WERI-Rb-1 (cell line): Measurements from ENCODE around the gene ARHGAP25.

Experiments used
- DNase-seq: peaks from one replicate; pipeline ENCODE4 v3.0.0-alpha.2; 2020
- H3K27ac ChIP-seq: fragments of 250-450 bp; sonication (Bioruptor Pico); 2 replicates; pipeline ENCODE4 v1.5.1; 2020; ENCODE audit warnings: mild to moderate bottlenecking, moderate library complexity
- H3K27me3 ChIP-seq: fragments of 250-450 bp; sonication (Bioruptor Pico); 2 replicates; pipeline ENCODE4 v1.5.1; 2021; ENCODE audit warnings: mild to moderate bottlenecking, low read depth, moderate library complexity; ENCODE audit not compliant: insufficient read depth, severe bottlenecking
- H3K36me3 ChIP-seq: fragments of 250-450 bp; sonication (Bioruptor Pico); 2 replicates; pipeline ENCODE4 v1.5.1; 2020; ENCODE audit warnings: mild to moderate bottlenecking, moderate library complexity
- H3K4me3 ChIP-seq: 2 replicates; pipeline ENCODE4 v1.5.1; 2011; ENCODE audit warnings: low read depth, mild to moderate bottlenecking, control low read depth, low read length
- H3K9me3 ChIP-seq: fragments of 250-450 bp; sonication (Bioruptor Pico); 2 replicates; pipeline ENCODE4 v1.5.1; 2021; ENCODE audit warnings: mild to moderate bottlenecking, moderate library complexity; ENCODE audit not compliant: severe bottlenecking
- CTCF ChIP-seq: IDR thresholded peaks from 2 replicates; pipeline ENCODE4 v1.5.1; 2011; ENCODE audit warnings: low read depth, mild to moderate bottlenecking, control low read depth, inconsistent platforms, low read length

ARHGAP25 gene

DNA sequence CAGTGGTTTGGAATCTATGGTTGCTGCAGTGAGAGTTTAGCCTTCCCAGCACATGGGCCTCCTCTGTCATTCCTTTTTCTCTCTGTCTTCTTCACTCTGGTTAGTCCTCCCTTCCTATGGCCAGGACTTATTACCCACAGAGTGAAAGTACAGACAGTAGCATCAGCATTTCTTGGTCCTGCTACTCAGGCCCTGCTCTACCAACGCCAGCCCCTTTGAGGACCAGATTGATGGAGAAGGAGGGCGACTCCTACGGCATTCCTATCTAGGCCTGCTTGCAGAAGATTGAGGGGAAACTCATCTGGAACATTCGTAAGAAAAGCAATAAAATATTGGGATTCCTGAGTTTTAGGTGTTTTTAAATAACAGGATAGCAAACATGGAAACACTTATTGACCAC is 93.1 kb downstream of the ARHGAP25 start:
- no peaks in the 10 kb centered on the region for H3K36me3 ChIP-seq
- no peak overlapping the region for H3K4me3 ChIP-seq
- no peak for TF ChIP-seq CTCF
- no peaks in the 10 kb centered on the region for H3K9me3 ChIP-seq
- peaks cover 80% of the 10 kb centered on the region for H3K27me3 ChIP-seq
- H3K27ac ChIP-seq, result no peak overlapping the region
- no peak for DNase-seq

DNA sequence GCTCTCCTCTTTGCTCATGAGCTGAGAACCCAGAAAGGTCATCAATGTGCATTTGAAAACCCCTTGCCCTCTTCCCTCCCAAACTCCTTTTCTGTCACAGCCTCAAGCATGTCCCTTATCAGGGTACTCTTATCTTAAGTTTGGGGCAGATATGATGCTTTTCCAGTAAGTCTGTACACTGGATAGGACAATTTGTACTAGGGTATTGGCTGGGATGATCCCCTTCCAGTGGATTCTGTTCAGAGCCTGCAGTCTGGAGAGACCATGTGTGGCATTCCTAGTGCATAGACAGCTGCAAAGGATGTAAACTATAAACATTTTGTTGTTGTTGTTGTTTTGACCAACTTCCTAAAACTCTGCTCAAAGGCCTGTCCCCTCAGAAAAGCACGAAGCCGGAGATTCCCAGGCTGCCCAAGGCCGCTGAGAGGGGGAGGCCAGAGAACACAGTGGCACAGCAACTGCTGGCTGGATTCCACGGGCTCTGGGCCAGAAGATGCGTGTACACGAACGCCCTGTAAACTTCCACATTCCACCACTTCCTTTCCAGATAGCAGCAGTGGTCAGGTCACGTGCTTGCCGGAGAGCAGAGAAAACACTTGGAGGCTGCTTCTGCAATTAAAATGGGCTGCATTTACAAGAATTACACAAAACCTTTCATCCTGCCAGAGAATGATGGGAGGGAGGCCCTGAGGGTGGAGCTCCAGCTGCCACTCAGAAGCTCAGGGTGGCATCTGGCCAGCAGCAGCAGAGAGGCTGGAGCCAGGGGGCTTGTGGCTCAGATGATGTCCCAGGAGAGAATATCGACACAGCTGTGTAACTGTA is 94.5 kb downstream of the ARHGAP25 start:
- no peak overlapping the region for H3K27ac ChIP-seq

GRCh38 chr2:68829749-68830148 is 95.1 kb downstream of the ARHGAP25 start:
- no peak for DNase-seq
- no peak for TF ChIP-seq CTCF
- H3K9me3 ChIP-seq, result no peaks in the 10 kb centered on the region
- no peaks in the 10 kb centered on the region for H3K36me3 ChIP-seq
- H3K27ac ChIP-seq, result no peak overlapping the region
- H3K27me3 ChIP-seq, result peaks cover 82% of the 10 kb centered on the region
- no peak overlapping the region for H3K4me3 ChIP-seq

More for the DNA sequence above, 94.5 kb downstream of the ARHGAP25 start:
- no peak for TF ChIP-seq CTCF
- Histone ChIP-seq H3K27me3 (peaks cover 81% of the 10 kb centered on the region), H3K9me3 (no peaks in the 10 kb centered on the region), H3K4me3 (no peak overlapping the region), H3K36me3 (no peaks in the 10 kb centered on the region)
- no peak for DNase-seq

DNA sequence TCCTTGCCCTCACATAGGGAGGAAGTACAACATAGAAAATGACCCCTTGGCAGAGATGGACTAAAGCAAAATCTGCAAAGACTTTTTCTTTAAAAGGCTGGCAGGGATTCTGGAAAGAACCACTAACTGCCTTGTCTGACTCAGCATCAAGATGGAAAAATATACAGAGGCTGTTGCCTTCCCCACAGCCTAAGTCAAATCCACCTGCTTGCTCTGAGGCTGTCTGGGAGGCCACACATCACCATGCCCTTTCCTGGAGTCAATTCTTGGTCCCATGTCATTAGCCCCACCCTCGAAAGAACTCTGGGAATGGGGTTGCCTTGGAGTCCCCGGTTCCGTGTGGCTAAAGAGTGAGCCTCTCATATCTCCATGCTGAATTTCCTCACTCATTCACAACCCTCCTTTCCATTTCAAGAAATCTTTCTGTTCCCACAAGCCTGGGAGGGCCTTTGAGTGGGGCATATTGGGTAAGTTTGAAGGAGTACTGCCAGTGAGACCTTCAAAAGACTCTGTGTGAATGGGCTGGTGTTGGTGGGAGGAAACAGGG is 97.1 kb downstream of the ARHGAP25 start:
- Histone ChIP-seq H3K9me3 (no peaks in the 10 kb centered on the region), H3K27me3 (peaks cover 78% of the 10 kb centered on the region), H3K4me3 (no peak overlapping the region), H3K36me3 (no peaks in the 10 kb centered on the region), H3K27ac (no peak overlapping the region)
- no peak for DNase-seq
- TF ChIP-seq CTCF, result no peak

DNA sequence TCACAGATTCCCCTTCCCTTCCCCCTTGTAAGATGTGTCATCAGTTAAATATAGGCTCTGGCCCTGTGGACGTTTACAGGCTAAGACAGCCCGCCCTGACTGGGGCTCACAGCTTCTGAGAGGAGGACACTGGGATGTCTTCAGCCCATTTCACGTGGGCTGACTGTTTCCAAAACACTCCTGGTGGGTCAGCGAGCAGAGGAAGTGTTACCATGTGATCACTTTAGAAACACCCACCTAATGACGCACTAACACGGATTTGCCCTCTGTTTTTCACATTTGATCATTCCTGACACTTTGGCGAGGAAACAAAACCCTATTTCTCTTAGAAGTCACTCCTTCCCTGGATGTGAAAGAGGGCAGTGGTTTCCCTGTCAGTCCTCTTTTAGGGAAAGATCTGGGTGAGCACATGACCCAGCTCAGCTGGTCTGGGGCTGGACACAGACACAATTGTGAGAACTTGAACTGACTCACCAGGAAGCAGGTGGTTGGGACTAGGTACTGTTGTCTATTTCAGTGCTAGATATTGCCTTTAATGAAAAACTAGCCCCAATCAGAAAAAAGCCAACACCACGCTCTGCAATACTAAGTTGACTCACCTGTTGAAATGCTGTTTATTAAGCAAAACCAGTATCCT is 97.7 kb downstream of the ARHGAP25 start:
- no peak overlapping the region for H3K27ac ChIP-seq
- no peak overlapping the region for H3K4me3 ChIP-seq
- DNase-seq, result no peak

More for the DNA sequence above, 97.7 kb downstream of the ARHGAP25 start:
- TF ChIP-seq CTCF, result no peak
- Histone ChIP-seq H3K9me3 (no peaks in the 10 kb centered on the region), H3K36me3 (no peaks in the 10 kb centered on the region), H3K27me3 (peaks cover 79% of the 10 kb centered on the region)
